GM12874 (cell line): ENCODE results near the gene STX7.

ENCODE experiments used
- CTCF ChIP-seq: IDR thresholded peaks from 2 replicates; pipeline ENCODE4 v1.5.1; 2011; ENCODE audit warnings: low read depth, mild to moderate bottlenecking, control low read depth, low read length, moderate library complexity; ENCODE audit not compliant: insufficient read depth

Gene STX7

GRCh38 chr6:132491881-132492280, 21.0 kb downstream of the STX7 start:
- TF ChIP-seq CTCF: no peak

- TF ChIP-seq CTCF: no peak
Observed at GRCh38 chr6:132491303-132491702, 21.6 kb downstream of the STX7 start.

DNA sequence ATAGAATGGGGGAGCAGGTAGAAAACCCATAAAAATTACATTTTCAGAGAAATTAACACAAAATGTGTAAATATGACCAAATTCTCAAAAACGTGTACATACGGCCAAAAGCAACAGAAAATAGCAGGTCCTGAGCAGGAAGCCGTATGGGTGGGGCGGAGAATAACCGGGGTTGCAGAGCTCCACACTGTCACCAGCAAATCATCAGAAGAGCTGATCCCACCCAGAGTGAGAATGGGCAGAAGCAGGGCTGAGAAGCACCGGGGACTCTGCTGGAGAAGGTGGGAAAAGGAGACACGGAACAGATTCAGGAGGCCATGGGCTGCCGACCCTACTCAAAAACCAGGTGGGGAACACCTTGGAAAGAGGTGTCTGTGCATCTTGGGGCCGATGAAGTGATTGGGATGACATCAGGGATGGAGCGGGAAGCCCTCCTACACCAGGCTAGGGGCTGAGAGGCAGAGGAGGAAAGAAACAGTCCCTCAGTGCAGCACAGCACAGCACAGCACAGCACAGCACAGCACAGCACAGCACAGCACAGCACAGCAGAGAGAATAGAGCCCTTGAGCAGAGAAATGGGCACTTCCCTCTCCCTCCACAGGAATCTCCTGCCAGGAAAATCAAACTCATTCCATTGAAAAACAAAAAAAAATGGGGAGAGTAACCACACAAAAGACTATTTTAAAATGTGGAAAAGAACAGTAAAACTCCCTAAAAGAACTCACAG, 22.3 kb downstream of the STX7 start:
- no peak for TF ChIP-seq CTCF

DNA sequence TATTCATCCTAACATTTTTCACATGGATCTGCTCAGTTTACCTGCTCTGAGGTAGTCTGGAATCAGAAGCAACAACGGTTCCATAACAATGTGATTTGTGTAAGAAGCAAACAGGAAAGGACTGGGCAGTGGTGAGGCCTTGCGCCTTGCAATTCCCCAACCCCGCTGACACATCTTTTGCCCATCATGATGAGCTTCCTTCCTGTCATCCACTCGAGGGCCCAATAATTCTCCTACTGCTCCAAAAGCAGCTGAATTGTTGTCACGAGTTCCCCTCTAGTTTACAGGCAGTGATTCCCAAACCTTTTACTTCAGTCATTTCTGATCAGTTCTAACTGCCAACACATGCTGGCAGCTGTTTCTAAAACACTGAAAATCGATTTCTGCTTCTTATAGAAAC, 22.9 kb downstream of the STX7 start:
- TF ChIP-seq CTCF: no peak

- TF ChIP-seq CTCF: no peak
Observed at GRCh38 chr6:132489376-132489775, 23.5 kb downstream of the STX7 start.

GRCh38 chr6:132487762-132488161, 25.2 kb downstream of the STX7 start:
- no peak for TF ChIP-seq CTCF

- no peak for TF ChIP-seq CTCF
Observed at GRCh38 chr6:132484680-132485018, 28.3 kb downstream of the STX7 start.
